ENCODE results near the gene ST6GALNAC2. TPM values are rescaled to one million over a fixed set of nuclear protein-coding genes. Genes with fewer than 3 reads are reported as not detected.
"Not testable (repeated sequence)": the region's sequence is repeated elsewhere in the genome, so short reads cannot be mapped to it uniquely, and the experiment has no call there.

ST6GALNAC2 gene
- total and polyA plus RNA-seq, 7 experiments from 2014 or later = 0.48 to 7.5 (median 0.58) TPM; not detected in 4

DNA sequence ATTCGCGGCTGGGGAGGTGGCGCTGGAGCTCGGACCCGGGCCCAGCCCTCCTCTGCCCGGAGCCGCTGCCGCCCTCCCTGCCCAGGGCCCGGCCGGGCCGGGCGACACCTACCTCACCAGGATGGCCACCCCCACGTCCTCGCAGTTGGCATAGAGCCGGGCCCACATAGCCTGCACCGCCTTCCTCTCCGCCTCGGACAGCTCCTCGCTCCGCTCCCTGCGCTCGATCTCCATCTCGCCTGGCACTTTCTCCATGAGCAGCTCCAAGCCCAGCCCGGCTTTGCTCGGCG lies 48.4 kb downstream of the ST6GALNAC2 start:
- no peak overlapping the region for H3K27ac Mint-ChIP-seq
- no peak overlapping the region for H3K4me3 ChIP-seq (ENCODE audit: low read length)
- intact Hi-C loops (cut with micrococcal nuclease) = no loop called here
- no peaks in the 10 kb centered on the region for H3K9me3 Mint-ChIP-seq
- H3K36me3 Mint-ChIP-seq = peaks cover 0 to 3% (median 0%) of the 10 kb centered on the region in 5 donors
- no peak overlapping the region for H3K27ac ChIP-seq (ENCODE audit: low read depth, low read length)
- H3K4me1 Mint-ChIP-seq = peaks cover 2 to 12% (median 10%) of the 10 kb centered on the region in 7 donors
- no peaks in the 10 kb centered on the region for H3K9me3 ChIP-seq (ENCODE audit: control insufficient read depth in 2 of 3, low read length in 3 of 3)
- peak overlapping the region in 4 of 10 donors; percentile 32 to 60 (median 56) for H3K4me3 Mint-ChIP-seq
- H3K27me3 ChIP-seq (ENCODE audit: control insufficient read depth in 2 of 2, insufficient read depth in 2 of 2, low read length in 2 of 2) = peaks cover 0 to 5% of the 10 kb centered on the region in 2 donors
- H3K36me3 ChIP-seq (ENCODE audit: control insufficient read depth in 2 of 3, insufficient read depth in 3 of 3, low read length in 3 of 3) = no peaks in the 10 kb centered on the region
- ATAC-seq = peak; percentile 17
- CTCF ChIA-PET = interaction anchor here (0.5 to 1.0 kb wide), 2 partner anchors 145 to 469 kb away, joined by 4 read pairs; no protein-coding TSS in a partner anchor
- no peaks in the 10 kb centered on the region for H3K4me1 ChIP-seq (ENCODE audit: control insufficient read depth in 2 of 2, insufficient read depth in 2 of 2, low read length in 2 of 2)
- no peak for DNase-seq
- H3K27me3 Mint-ChIP-seq = peaks cover 19 to 65% (median 23%) of the 10 kb centered on the region in 5 donors
- POLR2A ChIA-PET = interaction anchor here (0.6 kb wide), 1 partner anchor 302 kb away, joined by 3 read pairs; no protein-coding TSS in a partner anchor

DNA sequence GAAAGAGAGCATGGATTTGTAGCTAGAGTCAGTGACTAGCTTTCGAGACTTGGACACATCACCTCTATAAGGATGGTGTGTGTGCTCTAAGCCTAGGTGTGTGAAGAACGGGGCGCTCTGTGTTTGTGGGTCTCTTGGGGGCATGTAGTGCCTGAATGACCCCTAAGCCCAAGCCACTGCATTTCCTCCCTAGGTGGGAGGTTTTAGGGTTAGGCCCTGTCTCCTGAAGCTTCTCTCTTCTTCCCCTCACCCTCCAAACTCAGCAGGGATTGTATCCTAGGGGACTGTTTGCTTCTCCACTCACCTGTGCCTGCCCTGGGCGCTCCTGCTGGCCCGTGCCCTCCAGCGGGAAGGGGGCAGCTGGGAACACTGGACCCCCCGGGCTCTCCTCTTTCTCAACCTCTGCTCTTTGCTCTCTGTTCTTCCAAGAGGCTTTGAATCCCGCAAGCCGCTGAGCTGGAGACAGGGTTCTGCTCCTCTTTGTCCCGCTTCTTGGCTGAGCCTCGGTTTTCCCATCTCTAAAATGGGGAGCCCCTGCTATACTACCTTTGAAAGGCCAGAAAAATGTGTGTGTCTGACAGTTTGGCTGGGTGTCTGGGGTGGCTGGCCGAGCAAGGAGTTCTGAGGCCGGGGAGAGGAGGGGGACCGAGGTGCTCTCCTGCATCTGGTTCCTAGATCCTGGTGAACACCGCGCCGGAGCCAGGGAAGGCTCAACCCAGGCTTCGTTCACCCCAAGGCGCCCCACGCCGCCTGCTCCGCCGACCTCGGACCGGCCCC lies 49.0 kb downstream of the ST6GALNAC2 start:
- Histone ChIP-seq H3K36me3 (ENCODE audit: control insufficient read depth in 2 of 3, insufficient read depth in 3 of 3, low read length in 3 of 3) (no peaks in the 10 kb centered on the region), H3K4me1 (ENCODE audit: control insufficient read depth in 2 of 2, insufficient read depth in 2 of 2, low read length in 2 of 2) (no peaks in the 10 kb centered on the region), H3K4me3 (ENCODE audit: low read length) (no peak overlapping the region), H3K9me3 (ENCODE audit: control insufficient read depth in 2 of 3, low read length in 3 of 3) (no peaks in the 10 kb centered on the region), H3K27ac (ENCODE audit: low read depth, low read length) (no peak overlapping the region), H3K27me3 (ENCODE audit: control insufficient read depth in 2 of 2, insufficient read depth in 2 of 2, low read length in 2 of 2) (peaks cover 0 to 5% of the 10 kb centered on the region in 2 donors)
- DNase-seq (no peak), ATAC-seq (no peak)
- H3K9me3 Mint-ChIP-seq = no peaks in the 10 kb centered on the region
- intact Hi-C loops (cut with micrococcal nuclease) = no loop called here
- ChIA-PET POLR2A (interaction anchor here (0.6 kb wide), 1 partner anchor 301 kb away, joined by 3 read pairs; no protein-coding TSS in a partner anchor), CTCF (interaction anchor here (1.0 to 1.5 kb wide), 2 partner anchors 14 to 145 kb away, joined by 4 to 5 read pairs; no protein-coding TSS in a partner anchor)
- H3K36me3 Mint-ChIP-seq = peaks cover 0 to 3% (median 0%) of the 10 kb centered on the region in 5 donors
- peak overlapping the region in 6 of 10 donors; percentile 16 to 60 (median 37) for H3K4me3 Mint-ChIP-seq
- peaks cover 2 to 16% (median 14%) of the 10 kb centered on the region in 7 donors for H3K4me1 Mint-ChIP-seq
- peak overlapping the region in 1 of 9 donors; percentile 38 for H3K27ac Mint-ChIP-seq
- H3K27me3 Mint-ChIP-seq = peaks cover 14 to 61% (median 18%) of the 10 kb centered on the region in 5 donors

DNA sequence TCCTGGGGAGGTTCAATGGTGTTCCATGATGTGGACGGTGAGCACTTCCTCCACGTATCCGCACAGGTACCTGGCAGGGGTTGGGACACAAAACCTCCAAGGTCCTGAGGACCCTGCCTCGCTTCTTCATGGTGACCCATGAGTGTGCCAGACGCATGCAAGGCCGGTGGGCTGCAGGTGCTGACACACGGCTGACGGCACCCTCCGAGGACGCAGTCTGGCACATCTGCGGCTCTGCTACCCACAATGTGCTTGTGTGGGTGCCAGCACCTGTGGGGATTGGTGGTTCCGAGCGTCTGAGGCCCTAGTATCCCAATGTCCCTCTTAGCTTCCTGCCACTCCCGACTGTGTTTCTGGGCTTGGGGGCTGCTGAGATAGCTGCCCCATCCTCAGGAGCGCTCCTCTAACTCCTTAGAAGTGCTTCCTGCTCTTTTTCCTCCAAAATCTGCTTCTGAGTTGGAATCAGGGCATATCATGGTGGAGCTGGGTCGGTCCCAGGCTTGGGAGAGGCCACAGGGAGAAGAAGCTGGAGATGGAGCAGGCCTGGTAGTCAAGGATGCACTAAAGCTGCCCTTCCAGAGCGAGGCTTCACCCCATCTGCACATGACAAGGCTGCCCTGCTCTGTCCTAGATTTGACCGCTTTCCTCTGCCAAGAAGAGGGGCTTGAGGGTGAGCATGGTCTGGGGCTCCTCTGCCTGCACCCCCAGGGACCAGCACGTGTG lies 49.7 kb downstream of the ST6GALNAC2 start:
- Mint-ChIP-seq H3K27me3 (peaks cover 12 to 53% (median 15%) of the 10 kb centered on the region in 5 donors), H3K4me3 (peak overlapping the region in 3 of 10 donors; percentile 16 to 60 (median 53)), H3K9me3 (no peaks in the 10 kb centered on the region), H3K36me3 (peaks cover 0 to 3% (median 0%) of the 10 kb centered on the region in 5 donors), H3K27ac (no peak overlapping the region), H3K4me1 (peaks cover 2 to 17% (median 15%) of the 10 kb centered on the region in 7 donors)
- ATAC-seq (no peak), DNase-seq (no peak)
- ChIA-PET CTCF (interaction anchor here (1.0 to 1.5 kb wide), 2 partner anchors 13 to 146 kb away, joined by 4 to 5 read pairs; no protein-coding TSS in a partner anchor), POLR2A (no interaction called here)
- intact Hi-C loops (cut with micrococcal nuclease) = no loop called here
- no peaks in the 10 kb centered on the region for H3K9me3 ChIP-seq (ENCODE audit: control insufficient read depth in 2 of 3, low read length in 3 of 3)
- no peaks in the 10 kb centered on the region for H3K36me3 ChIP-seq (ENCODE audit: control insufficient read depth in 2 of 3, insufficient read depth in 3 of 3, low read length in 3 of 3)
- no peak overlapping the region for H3K4me3 ChIP-seq (ENCODE audit: low read length)
- peaks cover 0 to 5% of the 10 kb centered on the region in 2 donors for H3K27me3 ChIP-seq (ENCODE audit: control insufficient read depth in 2 of 2, insufficient read depth in 2 of 2, low read length in 2 of 2)
- H3K27ac ChIP-seq (ENCODE audit: low read depth, low read length) = no peak overlapping the region
- H3K4me1 ChIP-seq (ENCODE audit: control insufficient read depth in 2 of 2, insufficient read depth in 2 of 2, low read length in 2 of 2) = no peaks in the 10 kb centered on the region

DNA sequence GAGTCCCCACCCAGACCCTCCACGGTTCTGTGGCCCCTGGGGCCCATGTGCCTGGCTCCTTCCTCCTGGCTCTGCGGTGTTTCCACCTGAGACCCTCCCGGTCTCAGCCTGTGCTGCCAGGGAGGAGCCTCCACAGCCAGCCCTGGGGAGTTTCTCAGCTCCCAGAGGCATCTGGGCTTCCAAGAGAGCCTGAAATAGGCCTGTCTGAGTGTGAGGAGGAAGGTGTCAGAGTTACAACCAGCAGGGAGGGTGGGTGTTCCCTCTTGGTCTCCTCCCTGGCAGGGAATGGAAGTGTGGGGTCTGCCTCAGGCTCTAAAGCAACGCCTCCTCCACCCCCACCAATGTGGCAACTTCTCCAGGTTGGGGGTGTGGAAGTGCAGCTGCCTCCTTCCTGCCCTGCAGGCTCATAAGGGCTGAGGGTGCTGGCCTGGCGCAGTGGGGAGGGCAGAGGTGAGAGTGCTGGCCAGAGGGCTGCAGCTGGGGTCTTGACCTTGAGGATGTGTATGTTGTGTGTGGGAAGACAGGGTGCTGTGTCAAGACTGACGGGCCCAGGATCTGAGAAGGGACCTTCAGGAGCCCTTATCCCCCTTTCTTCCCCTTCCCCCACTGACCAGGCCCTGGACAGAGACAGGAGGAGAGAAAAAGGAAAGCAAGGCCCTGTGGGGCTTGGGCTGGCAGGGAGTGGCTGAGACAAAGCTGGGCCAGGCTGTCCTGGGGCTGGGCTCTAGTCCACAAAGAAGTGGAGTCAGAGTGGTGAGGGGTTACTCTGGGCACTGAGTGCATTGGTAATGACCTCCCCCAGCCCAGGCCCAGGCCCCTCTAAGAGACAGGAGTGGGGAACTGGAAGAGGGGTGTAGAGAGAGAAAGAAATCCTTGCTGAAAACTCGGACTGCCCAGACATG lies 50.6 kb downstream of the ST6GALNAC2 start:
- Histone ChIP-seq H3K4me3 (ENCODE audit: low read length) (no peak overlapping the region), H3K27me3 (ENCODE audit: control insufficient read depth in 2 of 2, insufficient read depth in 2 of 2, low read length in 2 of 2) (peaks cover 0 to 5% of the 10 kb centered on the region in 2 donors), H3K36me3 (ENCODE audit: control insufficient read depth in 2 of 3, insufficient read depth in 3 of 3, low read length in 3 of 3) (no peaks in the 10 kb centered on the region), H3K9me3 (ENCODE audit: control insufficient read depth in 2 of 3, low read length in 3 of 3) (no peaks in the 10 kb centered on the region), H3K4me1 (ENCODE audit: control insufficient read depth in 2 of 2, insufficient read depth in 2 of 2, low read length in 2 of 2) (peaks cover 0 to 2% of the 10 kb centered on the region in 2 donors), H3K27ac (ENCODE audit: low read depth, low read length) (no peak overlapping the region)
- peak overlapping the region in 1 of 10 donors; percentile 4 for H3K4me3 Mint-ChIP-seq
- DNase-seq (no peak), ATAC-seq (no peak)
- POLR2A ChIA-PET = no interaction called here
- CTCF ChIA-PET = interaction anchor here (1.5 kb wide), 1 partner anchor 12 kb away, joined by 5 read pairs; no protein-coding TSS in a partner anchor
- H3K27me3 Mint-ChIP-seq = peaks cover 12 to 46% (median 15%) of the 10 kb centered on the region in 5 donors
- intact Hi-C loops (cut with micrococcal nuclease) = no loop called here
- H3K36me3 Mint-ChIP-seq = peaks cover 0 to 3% (median 0%) of the 10 kb centered on the region in 5 donors
- peaks cover 0 to 22% (median 16%) of the 10 kb centered on the region in 7 donors for H3K4me1 Mint-ChIP-seq
- no peaks in the 10 kb centered on the region for H3K9me3 Mint-ChIP-seq
- peak overlapping the region in 1 of 9 donors; percentile 46 for H3K27ac Mint-ChIP-seq

DNA sequence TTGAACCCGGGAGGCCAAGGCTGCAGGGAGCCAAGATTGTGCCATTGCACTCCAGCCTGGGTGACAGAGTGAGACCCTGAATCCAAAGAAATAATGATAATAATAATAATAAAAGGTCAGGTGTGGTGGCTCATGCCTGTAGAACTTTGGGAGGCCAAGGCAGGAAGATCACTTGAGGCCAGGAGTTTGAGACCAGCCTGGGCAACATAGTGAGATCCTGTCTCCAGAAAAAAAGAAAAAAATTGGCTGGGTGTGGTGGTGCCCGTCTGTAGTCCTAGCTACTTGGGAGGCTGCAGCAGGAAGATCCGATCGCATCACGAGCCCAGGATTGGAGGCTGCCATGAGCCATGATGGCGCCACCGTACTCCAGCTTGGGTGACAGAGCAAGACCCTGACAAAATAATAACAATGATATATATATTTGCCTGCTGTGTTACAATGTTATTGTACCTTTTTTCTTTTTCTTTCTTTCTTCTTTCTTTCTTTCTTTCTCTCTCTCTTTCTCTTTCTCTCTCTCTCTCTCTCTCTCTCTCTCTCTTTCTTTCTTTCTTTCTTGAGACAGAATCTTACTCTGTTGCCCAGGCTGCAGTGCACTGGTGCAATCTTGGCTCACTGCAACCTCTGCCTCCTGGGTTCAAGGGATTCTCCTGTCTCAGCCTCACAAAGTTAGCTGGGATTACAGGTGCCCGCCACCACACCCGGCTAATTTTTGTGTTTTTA lies 51.9 kb downstream of the ST6GALNAC2 start:
- POLR2A ChIA-PET, H3K27ac Mint-ChIP-seq: not testable (repeated sequence)
- CTCF ChIA-PET = interaction anchor here (0.6 to 1.2 kb wide), 3 partner anchors 9 to 620 kb away, joined by 3 read pairs; no protein-coding TSS in a partner anchor

More for the DNA sequence above, 51.9 kb downstream of the ST6GALNAC2 start:
- H3K36me3 Mint-ChIP-seq; H3K36me3 ChIP-seq (ENCODE audit: control insufficient read depth in 2 of 3, insufficient read depth in 3 of 3, low read length in 3 of 3); DNase-seq; H3K4me3 Mint-ChIP-seq; intact Hi-C loops (cut with micrococcal nuclease); H3K9me3 Mint-ChIP-seq; H3K27me3 ChIP-seq (ENCODE audit: control insufficient read depth in 2 of 2, insufficient read depth in 2 of 2, low read length in 2 of 2); ATAC-seq; H3K27ac ChIP-seq (ENCODE audit: low read depth, low read length); H3K9me3 ChIP-seq (ENCODE audit: control insufficient read depth in 2 of 3, low read length in 3 of 3); H3K4me3 ChIP-seq (ENCODE audit: low read length): not testable (repeated sequence)
- H3K27me3 Mint-ChIP-seq = peaks cover 2 to 36% (median 6%) of the 10 kb centered on the region in 5 donors
- peaks cover 0 to 15% of the 10 kb centered on the region in 2 donors for H3K4me1 ChIP-seq (ENCODE audit: control insufficient read depth in 2 of 2, insufficient read depth in 2 of 2, low read length in 2 of 2)
- peaks cover 0 to 23% (median 11%) of the 10 kb centered on the region in 7 donors for H3K4me1 Mint-ChIP-seq
